ENCODE measurements around the gene GALNT3.
A peak's percentile ranks its signal among the peaks of the same experiment; 100 is the strongest.

Gene GALNT3

DNA sequence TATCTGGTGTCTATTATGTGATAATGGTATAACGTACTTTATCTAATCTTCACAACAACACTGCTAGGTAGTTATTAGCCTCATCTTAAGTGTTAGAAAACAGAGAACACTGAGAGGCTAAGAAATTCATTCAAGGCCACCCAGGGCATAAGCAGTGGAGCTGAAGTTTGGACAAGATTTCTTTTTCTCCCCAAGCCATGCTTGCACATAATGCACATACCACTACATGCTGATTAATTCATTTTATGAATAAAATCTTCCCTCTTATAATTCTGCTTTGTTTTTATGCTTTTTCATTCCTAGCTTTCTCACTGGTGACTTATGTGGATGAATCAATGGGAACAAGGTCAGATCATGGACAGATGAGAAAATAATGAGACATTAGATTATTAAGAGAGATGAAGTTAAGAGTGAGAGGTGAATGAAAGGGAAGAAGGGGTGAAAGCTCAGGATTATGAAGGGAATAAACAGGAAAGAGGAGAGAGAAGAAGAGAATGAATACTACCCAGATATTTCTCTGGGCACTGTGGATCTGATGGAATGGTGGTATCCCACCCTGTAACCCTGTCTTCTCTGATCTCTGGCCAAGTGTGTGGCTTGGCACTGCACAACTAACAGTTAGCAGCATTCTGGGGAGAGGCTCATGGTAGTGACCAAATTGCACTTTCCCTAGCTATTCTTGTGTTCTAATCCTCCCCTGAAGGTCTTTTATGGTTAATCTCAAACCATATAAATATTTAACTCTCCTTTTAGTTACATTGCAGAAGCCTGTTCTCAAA lies 17.7 kb upstream of the GALNT3 start:
- no peaks in the 10 kb centered on the region for H3K9me3 ChIP-seq (ENCODE audit: control insufficient read depth, insufficient read depth, low read length)
- no peaks in the 10 kb centered on the region for H3K36me3 ChIP-seq (ENCODE audit: insufficient read depth, low read length)
- H3K9ac ChIP-seq (ENCODE audit: low read depth, low read length): no peak overlapping the region
- no peaks in the 10 kb centered on the region; the same call in 1 of the 2 replicates for H3K4me1 ChIP-seq (ENCODE audit: insufficient read depth, low read length)

DNA sequence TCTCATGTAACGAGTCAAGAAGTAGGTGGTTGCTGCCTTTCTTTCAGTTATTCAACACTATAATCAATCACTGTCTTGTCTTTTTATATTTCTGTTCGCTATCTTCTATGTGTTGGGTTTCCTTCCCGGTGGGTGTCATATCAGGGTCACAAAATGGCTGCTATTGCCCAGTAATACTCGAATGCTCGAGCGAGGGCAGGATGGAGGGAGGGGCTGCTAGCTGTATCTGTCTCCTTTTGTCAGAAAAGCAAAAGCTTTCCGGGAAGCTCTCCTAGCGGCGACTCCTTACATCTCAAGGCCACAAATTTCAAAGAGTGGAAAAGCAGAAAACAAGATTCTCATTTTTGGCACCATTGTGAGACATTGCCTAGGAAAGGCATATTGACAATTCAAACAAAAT lies 16.4 kb upstream of the GALNT3 start:
- Histone ChIP-seq H3K9ac (ENCODE audit: low read depth, low read length) (no peak overlapping the region), H3K9me3 (ENCODE audit: control insufficient read depth, insufficient read depth, low read length) (no peaks in the 10 kb centered on the region), H3K36me3 (ENCODE audit: insufficient read depth, low read length) (no peaks in the 10 kb centered on the region), H3K4me1 (ENCODE audit: insufficient read depth, low read length) (no peaks in the 10 kb centered on the region; the same call in 1 of the 2 replicates)

DNA sequence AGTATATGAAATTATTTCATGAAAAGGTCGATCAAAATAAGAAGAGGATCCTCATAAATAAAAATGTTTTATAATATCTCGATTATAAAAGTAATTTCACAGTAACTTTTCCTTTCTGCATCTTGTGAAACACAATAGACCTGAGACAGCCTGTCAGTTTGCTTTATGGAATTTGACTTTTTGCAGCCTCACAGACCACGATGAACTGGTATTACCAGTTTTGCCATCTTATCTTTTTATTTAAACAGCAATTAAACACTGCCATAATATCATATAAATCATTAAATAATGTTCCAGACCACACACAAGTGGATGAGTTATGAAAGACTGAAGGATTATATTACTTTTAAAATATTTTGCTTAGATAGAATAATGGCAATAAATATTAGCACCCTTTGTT lies 10.7 kb upstream of the GALNT3 start:
- Histone ChIP-seq H3K36me3 (ENCODE audit: insufficient read depth, low read length) (no peaks in the 10 kb centered on the region), H3K9ac (ENCODE audit: low read depth, low read length) (no peak overlapping the region), H3K9me3 (ENCODE audit: control insufficient read depth, insufficient read depth, low read length) (no peaks in the 10 kb centered on the region), H3K4me1 (ENCODE audit: insufficient read depth, low read length) (no peaks in the 10 kb centered on the region)

DNA sequence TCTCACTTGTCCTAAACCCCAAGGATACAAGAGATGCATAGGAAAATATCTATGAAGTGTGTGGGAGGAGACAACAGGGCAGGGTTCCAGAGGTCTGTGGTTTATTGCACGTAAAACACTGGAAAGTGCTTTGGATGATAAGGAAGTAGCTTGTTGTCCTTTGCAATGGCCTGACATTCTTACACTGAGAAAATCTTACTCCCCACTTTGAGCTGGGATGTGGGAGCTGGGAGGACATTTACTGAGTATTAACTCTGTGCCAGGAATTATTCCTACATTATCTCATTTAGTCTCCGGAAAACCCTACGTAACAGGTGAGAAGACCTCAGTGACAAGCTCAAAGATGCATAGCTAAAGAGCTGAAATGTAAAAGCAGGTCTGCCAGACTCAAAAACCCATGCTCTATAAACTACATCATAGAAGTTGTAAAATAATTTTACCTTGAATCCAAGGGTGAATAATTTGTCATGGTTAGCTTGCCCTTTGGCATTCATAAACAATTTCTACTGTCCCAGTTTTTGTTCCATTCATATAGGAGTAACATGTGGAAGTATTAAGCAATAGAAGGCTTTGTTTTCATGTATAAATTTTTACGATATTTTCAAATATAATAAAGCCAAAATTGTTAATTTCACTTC lies 9.2 kb upstream of the GALNT3 start:
- no peaks in the 10 kb centered on the region for H3K36me3 ChIP-seq (ENCODE audit: insufficient read depth, low read length)
- H3K9me3 ChIP-seq (ENCODE audit: control insufficient read depth, insufficient read depth, low read length): no peaks in the 10 kb centered on the region
- peaks cover under 1% of the 10 kb centered on the region; the same call in 1 of the 2 replicates for H3K4me1 ChIP-seq (ENCODE audit: insufficient read depth, low read length)
- H3K9ac ChIP-seq (ENCODE audit: low read depth, low read length): no peak overlapping the region

DNA sequence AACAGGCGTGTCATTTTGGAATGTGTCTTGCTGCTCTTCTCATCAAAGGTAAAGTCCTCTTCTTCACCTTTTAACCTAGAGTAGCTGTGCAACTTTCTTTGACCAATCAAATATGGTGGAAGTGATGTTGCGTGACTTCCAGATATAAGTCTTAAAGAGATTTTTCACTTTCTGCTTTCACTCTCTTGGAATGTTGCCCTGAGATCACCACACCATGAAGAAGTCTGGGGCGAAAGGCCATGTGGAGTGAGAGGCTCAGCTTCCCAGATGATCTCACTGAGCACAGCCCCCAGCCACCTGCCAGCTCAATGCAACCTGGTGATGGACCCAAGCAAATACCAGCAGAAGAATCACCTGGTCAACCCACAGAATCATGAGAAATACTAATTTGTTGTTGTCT lies 7.1 kb upstream of the GALNT3 start:
- Histone ChIP-seq H3K36me3 (ENCODE audit: insufficient read depth, low read length) (no peaks in the 10 kb centered on the region), H3K4me1 (ENCODE audit: insufficient read depth, low read length) (peaks cover 8% of the 10 kb centered on the region; the same call in 1 of the 2 replicates), H3K9ac (ENCODE audit: low read depth, low read length) (no peak overlapping the region), H3K9me3 (ENCODE audit: control insufficient read depth, insufficient read depth, low read length) (no peaks in the 10 kb centered on the region)

DNA sequence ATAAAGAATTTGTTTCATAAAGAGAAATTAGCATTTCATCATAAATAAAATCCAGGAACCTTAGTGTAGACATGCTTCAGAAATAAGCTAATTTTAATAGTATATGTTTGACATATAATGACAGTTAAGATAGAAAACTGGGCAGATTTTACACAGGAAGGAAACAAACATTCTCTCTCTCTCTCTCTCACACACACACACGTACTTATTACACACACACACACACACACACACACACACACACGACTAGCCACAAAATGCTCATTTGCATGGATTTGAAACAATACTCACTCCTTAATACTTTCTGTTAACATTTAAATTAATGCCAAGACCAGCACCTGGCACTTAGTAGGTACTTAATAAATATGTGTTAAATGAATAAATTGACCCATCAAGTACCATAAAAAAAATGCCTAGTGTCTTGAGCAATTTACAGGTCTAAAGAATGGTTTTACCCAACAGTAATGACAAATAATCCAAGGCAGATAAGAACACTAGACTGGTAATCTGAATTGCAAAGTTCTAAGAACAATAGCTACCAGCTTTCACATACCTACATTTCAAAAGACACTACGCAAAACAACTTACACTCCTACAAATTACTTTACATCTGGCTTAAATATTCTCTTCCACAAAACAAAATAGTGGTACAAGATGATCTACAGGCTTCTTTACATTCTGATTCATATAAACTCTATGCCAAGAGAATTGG lies 2.9 kb upstream of the GALNT3 start:
- Histone ChIP-seq H3K36me3 (ENCODE audit: insufficient read depth, low read length) (no peaks in the 10 kb centered on the region), H3K4me1 (ENCODE audit: insufficient read depth, low read length) (peaks cover 11% of the 10 kb centered on the region; the same call in 1 of the 2 replicates), H3K9ac (ENCODE audit: low read depth, low read length) (no peak overlapping the region), H3K9me3 (ENCODE audit: control insufficient read depth, insufficient read depth, low read length) (no peaks in the 10 kb centered on the region)

DNA sequence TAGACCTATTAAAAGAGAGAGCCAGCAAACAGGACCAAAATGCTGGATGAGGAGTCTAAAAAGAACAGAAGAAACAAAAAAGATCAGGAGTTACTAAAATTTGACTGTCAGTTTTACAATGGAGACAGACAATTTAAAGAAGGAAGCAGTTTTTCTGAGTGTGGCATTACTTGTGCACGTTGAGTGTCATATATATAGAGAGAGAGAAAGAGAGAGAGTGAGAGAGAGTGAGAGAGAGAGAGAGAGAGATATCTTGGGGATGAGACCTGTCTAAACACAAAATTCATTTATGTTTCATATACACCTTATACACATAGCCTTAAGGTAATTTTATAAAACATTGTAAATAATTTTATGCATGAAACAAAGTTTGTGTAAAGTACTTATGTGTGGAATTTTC lies 2.1 kb upstream of the GALNT3 start:
- Histone ChIP-seq H3K4me1 (ENCODE audit: insufficient read depth, low read length) (peaks cover 16% of the 10 kb centered on the region; the same call in 1 of the 2 replicates), H3K9me3 (ENCODE audit: control insufficient read depth, insufficient read depth, low read length) (no peaks in the 10 kb centered on the region), H3K36me3 (ENCODE audit: insufficient read depth, low read length) (no peaks in the 10 kb centered on the region), H3K9ac (ENCODE audit: low read depth, low read length) (0 out of 2 replicates have a peak overlapping the region, but pooled peaks have one; percentile 3)

DNA sequence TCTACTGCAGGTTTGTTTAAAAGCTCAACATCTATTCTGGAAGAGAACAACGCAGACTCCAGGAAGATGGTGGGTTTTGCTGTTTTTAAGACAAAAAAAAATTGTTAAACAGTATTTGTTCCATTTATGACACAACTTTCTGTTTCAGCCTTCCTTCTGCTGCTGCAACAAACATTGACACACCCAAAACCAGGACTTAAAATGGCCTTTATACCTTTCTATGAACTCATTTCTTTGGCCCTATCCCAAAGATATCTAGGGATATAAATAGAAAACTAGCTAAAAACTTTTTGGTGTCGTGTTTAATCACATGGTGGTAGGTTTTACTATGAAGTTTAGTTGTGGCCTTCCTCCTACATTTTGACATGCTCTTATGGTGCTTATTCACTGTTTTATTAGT lies 964 bp upstream of the GALNT3 start:
- H3K9me3 ChIP-seq (ENCODE audit: control insufficient read depth, insufficient read depth, low read length): no peaks in the 10 kb centered on the region
- peaks cover 18% of the 10 kb centered on the region; the same call in 1 of the 2 replicates for H3K4me1 ChIP-seq (ENCODE audit: insufficient read depth, low read length)
- peak overlapping the region; percentile 91; the same call in 1 of the 2 replicates for H3K9ac ChIP-seq (ENCODE audit: low read depth, low read length)
- no peaks in the 10 kb centered on the region for H3K36me3 ChIP-seq (ENCODE audit: insufficient read depth, low read length)

DNA sequence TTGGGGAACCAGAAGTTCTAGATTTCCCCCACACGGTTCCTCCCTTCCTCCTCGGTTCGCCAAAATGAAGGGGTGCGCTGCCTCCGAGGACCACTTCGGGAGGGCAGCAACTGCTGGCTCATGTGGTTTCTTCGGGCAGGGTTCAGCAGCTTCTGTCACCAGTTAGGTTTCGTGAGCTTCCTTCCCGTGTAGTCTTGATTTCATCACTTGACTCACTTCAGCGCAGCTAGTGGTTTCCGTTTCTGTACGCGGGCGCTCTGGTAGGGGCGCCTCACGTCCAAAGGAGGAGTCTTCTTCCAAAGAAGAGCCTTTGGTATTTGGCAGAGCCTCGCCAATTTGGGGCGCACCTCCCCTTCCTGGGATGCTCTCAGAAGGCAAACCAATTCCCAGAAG lies 485 bp upstream of the GALNT3 start:
- Histone ChIP-seq H3K9me3 (ENCODE audit: control insufficient read depth, insufficient read depth, low read length) (no peaks in the 10 kb centered on the region), H3K4me1 (ENCODE audit: insufficient read depth, low read length) (peaks cover 20% of the 10 kb centered on the region; the same call in 1 of the 2 replicates), H3K9ac (ENCODE audit: low read depth, low read length) (peak overlapping the region; percentile 91), H3K36me3 (ENCODE audit: insufficient read depth, low read length) (no peaks in the 10 kb centered on the region)

DNA sequence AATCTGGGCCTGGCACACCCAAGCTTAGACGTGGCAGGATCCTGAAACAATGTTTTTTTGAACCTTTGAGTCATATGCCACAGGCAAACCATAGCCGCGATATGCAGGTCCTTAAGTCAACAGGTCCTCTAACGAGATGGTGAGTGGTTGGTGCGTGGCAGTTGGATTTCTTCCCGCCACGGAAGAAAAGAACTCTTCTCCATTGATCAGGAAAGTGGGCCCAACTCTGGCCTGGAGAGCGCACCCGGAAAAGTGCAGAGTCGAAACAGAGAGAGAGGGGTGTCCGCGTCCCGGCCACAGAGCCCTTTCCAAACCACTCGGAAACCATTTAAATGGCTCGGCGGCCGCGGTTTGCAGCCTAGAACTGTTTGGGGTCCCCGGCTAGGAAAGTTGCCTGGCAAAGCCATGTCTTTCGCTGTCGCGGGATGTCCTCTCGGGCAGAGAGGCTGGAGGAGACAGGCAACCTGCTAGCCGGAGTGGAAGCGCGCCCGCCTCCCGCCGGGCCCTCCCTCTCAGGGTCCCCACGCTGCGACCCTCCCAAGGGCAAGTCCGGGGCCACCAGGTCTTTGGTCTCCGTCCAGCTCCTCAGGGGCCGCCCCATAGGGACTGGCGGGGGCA lies 777 bp downstream of the GALNT3 start:
- Histone ChIP-seq H3K9ac (ENCODE audit: low read depth, low read length) (peak overlapping the region; percentile 91), H3K36me3 (ENCODE audit: insufficient read depth, low read length) (no peaks in the 10 kb centered on the region), H3K4me1 (ENCODE audit: insufficient read depth, low read length) (peaks cover 19% of the 10 kb centered on the region; the same call in 1 of the 2 replicates), H3K9me3 (ENCODE audit: control insufficient read depth, insufficient read depth, low read length) (no peaks in the 10 kb centered on the region)

DNA sequence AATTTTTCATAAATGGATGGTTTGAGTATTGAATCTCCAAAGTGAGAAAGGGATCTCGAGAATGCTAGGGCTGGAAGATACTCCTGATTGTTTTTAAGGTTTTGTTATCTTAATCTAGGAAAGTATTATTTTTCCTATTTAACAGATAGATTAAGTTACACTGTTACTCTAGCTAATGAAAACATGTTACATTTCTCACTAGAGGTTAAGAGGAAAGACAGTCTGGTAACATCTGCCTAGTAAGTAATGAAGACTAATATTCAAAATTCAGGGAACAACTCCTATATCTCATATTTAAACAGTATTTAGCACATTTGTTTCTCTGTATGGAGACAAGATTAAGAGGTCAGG lies 2.0 kb downstream of the GALNT3 start:
- peak overlapping the region; percentile 91; the same call in 1 of the 2 replicates for H3K9ac ChIP-seq (ENCODE audit: low read depth, low read length)
- no peaks in the 10 kb centered on the region for H3K9me3 ChIP-seq (ENCODE audit: control insufficient read depth, insufficient read depth, low read length)
- no peaks in the 10 kb centered on the region; the same call in 1 of the 2 replicates for H3K36me3 ChIP-seq (ENCODE audit: insufficient read depth, low read length)
- peaks cover 16% of the 10 kb centered on the region; the same call in 1 of the 2 replicates for H3K4me1 ChIP-seq (ENCODE audit: insufficient read depth, low read length)

DNA sequence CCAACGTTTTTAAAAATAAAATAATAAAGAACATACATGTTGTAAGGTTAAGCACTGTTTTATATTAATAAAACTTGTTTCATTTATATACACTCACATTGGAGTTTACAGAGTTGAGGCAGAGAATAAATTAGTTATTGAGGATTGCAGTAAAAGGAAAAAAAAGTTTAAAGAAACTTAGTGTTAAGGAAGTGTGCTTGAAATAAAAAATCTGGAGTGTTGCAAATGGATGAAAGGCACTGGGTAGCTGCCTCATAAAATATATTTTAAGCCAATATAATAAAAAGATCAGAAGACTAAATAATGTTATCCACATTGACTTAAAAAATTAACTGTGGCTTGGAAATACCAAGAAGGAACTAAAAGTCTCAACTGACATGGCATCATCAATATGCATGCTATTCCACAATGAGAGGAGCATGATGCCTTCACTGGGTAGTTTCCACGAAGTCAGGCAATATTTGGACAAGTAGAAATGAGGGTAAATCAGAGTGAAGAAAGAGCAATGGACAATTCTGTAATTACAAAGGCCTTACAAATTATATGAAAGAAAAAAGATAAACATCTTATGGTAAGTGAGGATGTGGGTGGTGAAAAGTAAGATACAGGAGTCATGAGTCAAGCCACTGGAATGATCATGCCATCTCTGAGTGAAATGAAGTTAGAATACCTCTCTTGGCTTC lies 2.5 kb downstream of the GALNT3 start:
- H3K9ac ChIP-seq (ENCODE audit: low read depth, low read length): no peak overlapping the region
- no peaks in the 10 kb centered on the region; the same call in 1 of the 2 replicates for H3K36me3 ChIP-seq (ENCODE audit: insufficient read depth, low read length)
- H3K9me3 ChIP-seq (ENCODE audit: control insufficient read depth, insufficient read depth, low read length): no peaks in the 10 kb centered on the region
- H3K4me1 ChIP-seq (ENCODE audit: insufficient read depth, low read length): peaks cover 17% of the 10 kb centered on the region; the same call in 1 of the 2 replicates

DNA sequence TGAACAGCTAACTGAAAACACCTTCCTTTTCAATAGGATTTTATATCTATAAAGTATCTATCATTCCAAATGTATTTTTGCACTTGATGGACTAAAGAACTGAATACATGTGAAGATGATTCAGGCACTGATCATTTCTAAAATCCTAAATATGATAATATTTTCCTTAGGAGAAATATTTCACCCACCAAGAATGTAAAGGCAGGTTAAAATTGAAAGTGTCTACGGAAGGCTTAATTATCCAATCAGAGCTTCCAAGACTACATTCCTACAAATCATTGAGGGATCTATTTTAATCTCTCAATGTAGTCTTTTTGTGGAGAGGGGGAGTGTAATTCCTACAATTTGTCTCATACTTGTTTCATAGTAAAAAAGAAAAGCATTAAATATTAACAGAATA lies 3.6 kb downstream of the GALNT3 start:
- Histone ChIP-seq H3K4me1 (ENCODE audit: insufficient read depth, low read length) (peaks cover 17% of the 10 kb centered on the region; the same call in 1 of the 2 replicates), H3K9ac (ENCODE audit: low read depth, low read length) (no peak overlapping the region), H3K9me3 (ENCODE audit: control insufficient read depth, insufficient read depth, low read length) (no peaks in the 10 kb centered on the region), H3K36me3 (ENCODE audit: insufficient read depth, low read length) (no peaks in the 10 kb centered on the region; the same call in 1 of the 2 replicates)
